Osteoblast (primary cell): ENCODE data around the gene PDE9A. TPM values are rescaled to one million over a fixed set of nuclear protein-coding genes. Genes with fewer than 3 reads are reported as not detected.

Experiments used
- DNase-seq: peaks from one replicate; pipeline ENCODE4 v3.0.0; 2011; ENCODE audit warnings: low spot score, mixed read lengths; ENCODE audit not compliant: insufficient read length; ENCODE audit errors: missing footprints
- H2AFZ ChIP-seq: 2 replicates; pipeline ENCODE4 v1.6.0; 2011; ENCODE audit warnings: mild to moderate bottlenecking, low read length
- H3K27ac ChIP-seq: 2 replicates; pipeline ENCODE4 v1.5.1; 2011; ENCODE audit warnings: mild to moderate bottlenecking, low read depth, low read length, moderate library complexity
- H3K27me3 ChIP-seq: 2 replicates; pipeline ENCODE4 v1.6.0; 2012; ENCODE audit warnings: mild to moderate bottlenecking, control low read depth, inconsistent platforms, low read length, moderate library complexity; ENCODE audit not compliant: insufficient read depth
- H3K36me3 ChIP-seq: 2 replicates; pipeline ENCODE4 v1.5.1; 2011; ENCODE audit warnings: mild to moderate bottlenecking, low read length, control low read depth, moderate library complexity; ENCODE audit not compliant: insufficient read depth
- H3K4me1 ChIP-seq: 2 replicates; pipeline ENCODE4 v1.5.1; 2011; ENCODE audit warnings: mild to moderate bottlenecking, low read length, control low read depth, moderate library complexity; ENCODE audit not compliant: insufficient read depth
- H3K4me2 ChIP-seq: 2 replicates; pipeline ENCODE4 v1.6.0; 2011; ENCODE audit warnings: mild to moderate bottlenecking, low read length; ENCODE audit not compliant: insufficient read depth
- H3K4me3 ChIP-seq: fragments of 200-600 bp; sonication (generic); 3 replicates; pipeline ENCODE4 v1.5.1; 2012; ENCODE audit warnings: mild to moderate bottlenecking, low read length, inconsistent platforms; ENCODE audit not compliant: insufficient read depth
- H3K79me2 ChIP-seq: 2 replicates; pipeline ENCODE4 v1.6.0; 2012; ENCODE audit warnings: mild to moderate bottlenecking, low read length, control low read depth, inconsistent platforms; ENCODE audit not compliant: insufficient read depth
- H3K9me3 ChIP-seq: 2 replicates; pipeline ENCODE4 v1.5.1; 2011; ENCODE audit warnings: low read depth, low read length, control low read depth
- H4K20me1 ChIP-seq: 2 replicates; pipeline ENCODE4 v1.6.0; 2012; ENCODE audit warnings: mild to moderate bottlenecking, low read length, control low read depth; ENCODE audit not compliant: insufficient read depth
- total RNA-seq: library from RNA; depleted of rRNA; stranded (reverse); fragments of >200 nt; gene quantifications from 2 replicates; pipeline ENCODE4 v1.2.3, GENCODE V29; 2012
- TF ChIP-seq, protein P1 (sequence below): IDR thresholded peaks from 2 replicates; pipeline ENCODE4 v1.5.1; 2011; ENCODE audit warnings: mild to moderate bottlenecking, low read depth, low read length, moderate library complexity; ENCODE audit errors: extremely low read depth

PDE9A gene
- total RNA-seq, 1 donor, result 0.36 TPM

DNA sequence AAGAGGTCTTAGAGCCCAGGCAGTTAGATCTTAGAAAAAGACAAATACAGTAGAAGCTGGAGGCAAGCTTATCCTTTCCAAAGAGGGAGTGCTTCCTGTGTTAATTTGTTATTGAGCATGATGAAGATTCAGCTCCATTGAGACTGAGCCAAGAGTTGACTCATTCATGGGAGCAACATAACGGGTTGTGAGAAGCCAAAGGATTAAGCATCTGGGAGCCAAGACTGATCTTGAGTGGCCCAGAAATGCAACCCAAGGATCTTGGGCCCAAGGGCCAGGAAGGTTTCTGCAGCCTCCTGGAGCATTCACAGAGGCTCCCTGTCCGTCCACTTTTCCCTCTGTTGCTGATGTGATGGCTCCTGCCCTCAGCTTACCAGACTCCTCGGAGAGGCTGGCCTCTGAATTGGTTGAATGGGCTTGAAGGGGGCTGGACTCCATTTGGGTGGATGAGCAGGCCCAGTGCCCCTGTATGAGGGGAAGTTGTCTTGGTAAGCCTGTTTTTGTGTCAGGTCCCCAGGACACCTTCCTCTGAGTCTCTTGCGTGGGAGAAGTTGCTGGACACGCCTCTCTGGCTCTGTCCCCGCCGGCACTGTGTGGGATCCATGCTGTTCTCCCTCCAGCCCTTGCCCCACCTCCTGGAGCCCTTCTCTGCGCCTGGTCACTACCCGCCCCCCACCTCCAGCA, 42.4 kb downstream of the PDE9A start:
- Histone ChIP-seq H2AFZ (no peak overlapping the region), H3K4me3 (no peak overlapping the region), H4K20me1 (no peaks in the 10 kb centered on the region), H3K9me3 (no peaks in the 10 kb centered on the region), H3K27me3 (peaks cover 7% of the 10 kb centered on the region), H3K4me2 (no peak overlapping the region), H3K4me1 (no peaks in the 10 kb centered on the region), H3K36me3 (no peaks in the 10 kb centered on the region), H3K27ac (no peak overlapping the region), H3K79me2 (no peaks in the 10 kb centered on the region)
- peak; percentile 80 for DNase-seq
- TF ChIP-seq, protein P1, sequence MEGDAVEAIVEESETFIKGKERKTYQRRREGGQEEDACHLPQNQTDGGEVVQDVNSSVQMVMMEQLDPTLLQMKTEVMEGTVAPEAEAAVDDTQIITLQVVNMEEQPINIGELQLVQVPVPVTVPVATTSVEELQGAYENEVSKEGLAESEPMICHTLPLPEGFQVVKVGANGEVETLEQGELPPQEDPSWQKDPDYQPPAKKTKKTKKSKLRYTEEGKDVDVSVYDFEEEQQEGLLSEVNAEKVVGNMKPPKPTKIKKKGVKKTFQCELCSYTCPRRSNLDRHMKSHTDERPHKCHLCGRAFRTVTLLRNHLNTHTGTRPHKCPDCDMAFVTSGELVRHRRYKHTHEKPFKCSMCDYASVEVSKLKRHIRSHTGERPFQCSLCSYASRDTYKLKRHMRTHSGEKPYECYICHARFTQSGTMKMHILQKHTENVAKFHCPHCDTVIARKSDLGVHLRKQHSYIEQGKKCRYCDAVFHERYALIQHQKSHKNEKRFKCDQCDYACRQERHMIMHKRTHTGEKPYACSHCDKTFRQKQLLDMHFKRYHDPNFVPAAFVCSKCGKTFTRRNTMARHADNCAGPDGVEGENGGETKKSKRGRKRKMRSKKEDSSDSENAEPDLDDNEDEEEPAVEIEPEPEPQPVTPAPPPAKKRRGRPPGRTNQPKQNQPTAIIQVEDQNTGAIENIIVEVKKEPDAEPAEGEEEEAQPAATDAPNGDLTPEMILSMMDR, result no peak

DNA sequence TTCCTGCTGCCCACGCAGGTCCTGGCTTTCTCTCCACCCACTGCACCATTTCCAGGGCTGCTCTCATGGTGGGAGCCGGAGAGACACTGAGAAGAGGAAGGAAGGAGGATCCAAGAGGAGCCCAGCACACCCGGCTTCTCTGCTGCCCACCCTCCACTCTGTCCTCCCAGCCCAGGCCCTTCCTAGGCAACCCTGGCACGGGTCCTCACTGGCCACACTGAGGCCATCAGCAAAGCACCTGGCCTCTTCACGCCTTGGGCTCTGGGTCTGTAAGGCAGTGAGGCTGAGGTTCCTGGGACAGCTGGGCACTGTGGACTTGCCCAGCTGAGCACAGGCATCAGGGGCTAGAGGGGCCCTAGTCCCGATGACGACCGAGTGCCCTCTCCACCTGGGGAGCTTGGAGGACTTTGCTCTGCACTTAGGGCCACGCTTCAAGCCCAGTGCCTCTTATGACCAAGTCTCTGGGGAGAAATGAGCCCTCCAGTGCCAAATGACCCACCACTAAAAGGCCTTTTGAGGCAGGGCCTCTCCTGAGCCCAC, 43.1 kb downstream of the PDE9A start:
- no peaks in the 10 kb centered on the region for H3K79me2 ChIP-seq
- H3K27me3 ChIP-seq, result peaks cover 11% of the 10 kb centered on the region
- H3K9me3 ChIP-seq, result no peaks in the 10 kb centered on the region
- H3K4me3 ChIP-seq, result no peak overlapping the region
- DNase-seq, result peak; percentile 49
- H2AFZ ChIP-seq, result no peak overlapping the region
- H3K4me2 ChIP-seq, result no peak overlapping the region
- no peaks in the 10 kb centered on the region for H3K4me1 ChIP-seq
- H3K36me3 ChIP-seq, result no peaks in the 10 kb centered on the region
- H4K20me1 ChIP-seq, result no peaks in the 10 kb centered on the region
- no peak overlapping the region for H3K27ac ChIP-seq
- TF ChIP-seq, protein P1, result no peak

DNA sequence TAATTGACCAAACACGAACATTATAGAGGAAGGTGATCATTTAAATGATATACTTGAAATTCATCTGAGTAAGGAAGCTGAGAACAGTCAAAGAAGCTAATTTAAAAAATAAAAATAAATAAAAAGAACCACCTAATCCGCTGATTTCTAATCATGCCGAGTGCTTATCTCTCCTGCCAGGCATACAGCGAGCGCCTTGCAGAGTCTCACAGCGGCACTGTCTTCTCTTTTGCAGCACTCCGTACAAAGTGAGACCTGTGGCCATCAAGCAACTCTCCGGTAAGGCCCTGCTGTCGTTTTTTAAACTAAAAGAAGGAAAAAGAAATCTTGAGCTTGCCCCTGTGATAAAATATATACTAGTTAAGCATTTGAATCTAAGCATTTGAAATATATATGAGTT, 45.3 kb downstream of the PDE9A start:
- H3K4me3 ChIP-seq, result no peak overlapping the region
- H3K27me3 ChIP-seq, result peaks cover 15% of the 10 kb centered on the region
- no peaks in the 10 kb centered on the region for H4K20me1 ChIP-seq
- TF ChIP-seq, protein P1, result no peak
- H3K4me1 ChIP-seq, result no peaks in the 10 kb centered on the region
- DNase-seq, result no peak
- H3K36me3 ChIP-seq, result no peaks in the 10 kb centered on the region
- H2AFZ ChIP-seq, result no peak overlapping the region
- no peak overlapping the region for H3K4me2 ChIP-seq
- no peak overlapping the region for H3K27ac ChIP-seq
- H3K9me3 ChIP-seq, result no peaks in the 10 kb centered on the region
- no peaks in the 10 kb centered on the region for H3K79me2 ChIP-seq

DNA sequence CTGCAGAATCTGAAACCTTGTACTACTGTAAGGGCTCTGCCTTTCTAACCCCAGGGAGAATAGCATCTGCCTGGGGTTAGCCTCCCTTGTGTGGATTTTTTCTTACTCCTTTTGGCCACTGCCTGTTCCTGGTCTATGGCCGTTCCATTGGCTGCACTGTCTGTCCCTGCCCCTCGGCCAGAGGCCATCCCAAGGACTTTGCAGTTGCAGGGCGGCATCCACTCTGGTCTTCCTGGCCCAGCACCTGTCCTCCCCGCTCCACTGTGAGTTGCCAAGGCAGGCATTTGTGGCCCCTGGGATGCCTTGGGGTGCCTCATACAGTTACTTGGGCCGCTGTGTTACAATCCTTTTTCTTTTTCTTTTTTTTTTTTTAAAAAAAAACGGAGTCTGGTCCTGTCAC, 45.8 kb downstream of the PDE9A start:
- Histone ChIP-seq H3K27ac (no peak overlapping the region), H3K9me3 (no peaks in the 10 kb centered on the region), H3K4me3 (no peak overlapping the region), H4K20me1 (no peaks in the 10 kb centered on the region), H3K4me2 (no peak overlapping the region), H3K4me1 (no peaks in the 10 kb centered on the region), H3K27me3 (peaks cover 15% of the 10 kb centered on the region), H3K79me2 (no peaks in the 10 kb centered on the region), H2AFZ (no peak overlapping the region), H3K36me3 (no peaks in the 10 kb centered on the region)
- TF ChIP-seq, protein P1, result no peak
- DNase-seq, result no peak
